ENCODE data around the gene CYBB.

- TF ChIP-seq SNAI2 (CRISPR knock-in tag; IDR thresholded peaks at IDR 0.05): no peak
- TF ChIP-seq, protein P1, sequence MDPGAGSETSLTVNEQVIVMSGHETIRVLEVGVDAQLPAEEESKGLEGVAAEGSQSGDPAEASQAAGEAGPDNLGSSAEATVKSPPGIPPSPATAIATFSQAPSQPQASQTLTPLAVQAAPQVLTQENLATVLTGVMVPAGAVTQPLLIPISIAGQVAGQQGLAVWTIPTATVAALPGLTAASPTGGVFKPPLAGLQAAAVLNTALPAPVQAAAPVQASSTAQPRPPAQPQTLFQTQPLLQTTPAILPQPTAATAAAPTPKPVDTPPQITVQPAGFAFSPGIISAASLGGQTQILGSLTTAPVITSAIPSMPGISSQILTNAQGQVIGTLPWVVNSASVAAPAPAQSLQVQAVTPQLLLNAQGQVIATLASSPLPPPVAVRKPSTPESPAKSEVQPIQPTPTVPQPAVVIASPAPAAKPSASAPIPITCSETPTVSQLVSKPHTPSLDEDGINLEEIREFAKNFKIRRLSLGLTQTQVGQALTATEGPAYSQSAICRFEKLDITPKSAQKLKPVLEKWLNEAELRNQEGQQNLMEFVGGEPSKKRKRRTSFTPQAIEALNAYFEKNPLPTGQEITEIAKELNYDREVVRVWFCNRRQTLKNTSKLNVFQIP (CRISPR knock-in tag; IDR thresholded peaks at IDR 0.05; ENCODE audit: borderline replicate concordance, low read depth): no peak
- TF ChIP-seq, protein P2, sequence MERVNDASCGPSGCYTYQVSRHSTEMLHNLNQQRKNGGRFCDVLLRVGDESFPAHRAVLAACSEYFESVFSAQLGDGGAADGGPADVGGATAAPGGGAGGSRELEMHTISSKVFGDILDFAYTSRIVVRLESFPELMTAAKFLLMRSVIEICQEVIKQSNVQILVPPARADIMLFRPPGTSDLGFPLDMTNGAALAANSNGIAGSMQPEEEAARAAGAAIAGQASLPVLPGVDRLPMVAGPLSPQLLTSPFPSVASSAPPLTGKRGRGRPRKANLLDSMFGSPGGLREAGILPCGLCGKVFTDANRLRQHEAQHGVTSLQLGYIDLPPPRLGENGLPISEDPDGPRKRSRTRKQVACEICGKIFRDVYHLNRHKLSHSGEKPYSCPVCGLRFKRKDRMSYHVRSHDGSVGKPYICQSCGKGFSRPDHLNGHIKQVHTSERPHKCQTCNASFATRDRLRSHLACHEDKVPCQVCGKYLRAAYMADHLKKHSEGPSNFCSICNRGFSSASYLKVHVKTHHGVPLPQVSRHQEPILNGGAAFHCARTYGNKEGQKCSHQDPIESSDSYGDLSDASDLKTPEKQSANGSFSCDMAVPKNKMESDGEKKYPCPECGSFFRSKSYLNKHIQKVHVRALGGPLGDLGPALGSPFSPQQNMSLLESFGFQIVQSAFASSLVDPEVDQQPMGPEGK (CRISPR knock-in tag; IDR thresholded peaks at IDR 0.05; ENCODE audit: borderline replicate concordance): no peak
- no peak for TF ChIP-seq ARNTL (CRISPR knock-in tag; IDR thresholded peaks at IDR 0.05; ENCODE audit: borderline replicate concordance, low read depth)
- no peak for TF ChIP-seq ISL1 (CRISPR knock-in tag; IDR thresholded peaks at IDR 0.05)
Measured at GRCh38 chrX:37776283-37776986, 3.4 kb upstream of the CYBB start.
